Measurements from ENCODE around the gene SFXN1. TPM values are rescaled to one million over a fixed set of nuclear protein-coding genes. Genes with fewer than 3 reads are reported as not detected.
"Not testable (repeated sequence)": the region's sequence is repeated elsewhere in the genome, so short reads cannot be mapped to it uniquely, and the experiment has no call there.

Gene SFXN1
- polyA plus RNA-seq, 4 donors: 32.9 to 49.0 (median 47.0) TPM

GRCh38 chr5:175493260-175493659 lies 14.9 kb downstream of the SFXN1 start:
- no peak for DNase-seq (ENCODE audit: low read depth in 4 of 4, low spot score in 3 of 4)

- no peak for DNase-seq (ENCODE audit: low read depth in 4 of 4, low spot score in 3 of 4)
These were observed 15.4 kb downstream of the SFXN1 start for GRCh38 chr5:175493726-175494125.

GRCh38 chr5:175494264-175495183 lies 16.2 kb downstream of the SFXN1 start:
- DNase-seq (ENCODE audit: low read depth in 4 of 4, low spot score in 3 of 4): no peak

GRCh38 chr5:175501759-175502158 lies 23.4 kb downstream of the SFXN1 start:
- no peak for DNase-seq (ENCODE audit: low read depth in 4 of 4, low spot score in 3 of 4)

GRCh38 chr5:175507671-175508070 lies 29.3 kb downstream of the SFXN1 start:
- DNase-seq (ENCODE audit: low read depth in 4 of 4, low spot score in 3 of 4): not testable (repeated sequence)

GRCh38 chr5:175508896-175509295 lies 30.5 kb downstream of the SFXN1 start:
- DNase-seq (ENCODE audit: low read depth in 4 of 4, low spot score in 3 of 4): no peak

GRCh38 chr5:175513297-175513696 lies 34.9 kb downstream of the SFXN1 start:
- DNase-seq (ENCODE audit: low read depth in 4 of 4, low spot score in 3 of 4): no peak

- no peak for DNase-seq (ENCODE audit: low read depth in 4 of 4, low spot score in 3 of 4)
These were observed 35.4 kb downstream of the SFXN1 start for GRCh38 chr5:175513726-175514125.

GRCh38 chr5:175516933-175517823 lies 38.8 kb downstream of the SFXN1 start:
- no peak for DNase-seq (ENCODE audit: low read depth in 4 of 4, low spot score in 3 of 4)

GRCh38 chr5:175517824-175518450 lies 39.6 kb downstream of the SFXN1 start:
- DNase-seq (ENCODE audit: low read depth in 4 of 4, low spot score in 3 of 4): no peak

- no peak for DNase-seq (ENCODE audit: low read depth in 4 of 4, low spot score in 3 of 4)
These were observed 40.6 kb downstream of the SFXN1 start for GRCh38 chr5:175519006-175519405.

GRCh38 chr5:175520321-175520720 lies 42.0 kb downstream of the SFXN1 start:
- no peak for DNase-seq (ENCODE audit: low read depth in 4 of 4, low spot score in 3 of 4)

GRCh38 chr5:175520873-175521272 lies 42.5 kb downstream of the SFXN1 start:
- DNase-seq (ENCODE audit: low read depth in 4 of 4, low spot score in 3 of 4): no peak

- no peak for DNase-seq (ENCODE audit: low read depth in 4 of 4, low spot score in 3 of 4)
These were observed 43.0 kb downstream of the SFXN1 start for GRCh38 chr5:175521313-175521833.

- no peak for DNase-seq (ENCODE audit: low read depth in 4 of 4, low spot score in 3 of 4)
These were observed 44.9 kb downstream of the SFXN1 start for GRCh38 chr5:175523292-175523691.

GRCh38 chr5:175524211-175524610 lies 45.9 kb downstream of the SFXN1 start:
- DNase-seq (ENCODE audit: low read depth in 4 of 4, low spot score in 3 of 4): no peak

GRCh38 chr5:175526691-175527090 lies 48.3 kb downstream of the SFXN1 start:
- DNase-seq (ENCODE audit: low read depth in 4 of 4, low spot score in 3 of 4): no peak

GRCh38 chr5:175531361-175531760 lies 53.0 kb downstream of the SFXN1 start:
- DNase-seq (ENCODE audit: low read depth in 4 of 4, low spot score in 3 of 4): no peak

- peak; percentile 29 to 59 (median 40) for DNase-seq (ENCODE audit: low read depth in 4 of 4, low spot score in 3 of 4)
These were observed 55.9 kb downstream of the SFXN1 start for GRCh38 chr5:175534070-175534932.

GRCh38 chr5:175535331-175535730 lies 57.0 kb downstream of the SFXN1 start:
- not testable (repeated sequence) for DNase-seq (ENCODE audit: low read depth in 4 of 4, low spot score in 3 of 4)

Data from left renal pelvis (tissue), 4 donors.